ENCODE data around the gene SCFD2. TPM values are rescaled to one million over a fixed set of nuclear protein-coding genes. Genes with fewer than 3 reads are reported as not detected.

The SCFD2 gene
- total and polyA plus RNA-seq, 4 donors = 5.2 to 28.7 (median 16.4) TPM

GRCh38 chr4:53010318-53010717 lies 355.5 kb downstream of the SCFD2 start:
- TF ChIP-seq, protein P1, sequence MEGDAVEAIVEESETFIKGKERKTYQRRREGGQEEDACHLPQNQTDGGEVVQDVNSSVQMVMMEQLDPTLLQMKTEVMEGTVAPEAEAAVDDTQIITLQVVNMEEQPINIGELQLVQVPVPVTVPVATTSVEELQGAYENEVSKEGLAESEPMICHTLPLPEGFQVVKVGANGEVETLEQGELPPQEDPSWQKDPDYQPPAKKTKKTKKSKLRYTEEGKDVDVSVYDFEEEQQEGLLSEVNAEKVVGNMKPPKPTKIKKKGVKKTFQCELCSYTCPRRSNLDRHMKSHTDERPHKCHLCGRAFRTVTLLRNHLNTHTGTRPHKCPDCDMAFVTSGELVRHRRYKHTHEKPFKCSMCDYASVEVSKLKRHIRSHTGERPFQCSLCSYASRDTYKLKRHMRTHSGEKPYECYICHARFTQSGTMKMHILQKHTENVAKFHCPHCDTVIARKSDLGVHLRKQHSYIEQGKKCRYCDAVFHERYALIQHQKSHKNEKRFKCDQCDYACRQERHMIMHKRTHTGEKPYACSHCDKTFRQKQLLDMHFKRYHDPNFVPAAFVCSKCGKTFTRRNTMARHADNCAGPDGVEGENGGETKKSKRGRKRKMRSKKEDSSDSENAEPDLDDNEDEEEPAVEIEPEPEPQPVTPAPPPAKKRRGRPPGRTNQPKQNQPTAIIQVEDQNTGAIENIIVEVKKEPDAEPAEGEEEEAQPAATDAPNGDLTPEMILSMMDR (IDR thresholded peaks at IDR 0.05; ENCODE audit: control extremely low read depth, extremely low read depth) = no peak
- H3K4me1 ChIP-seq (ENCODE audit: control insufficient read depth in 5 of 5, insufficient read depth in 5 of 5, low read length in 5 of 5) = peaks cover 2 to 51% (median 27%) of the 10 kb centered on the region in 5 donors
- no peaks in the 10 kb centered on the region for H3K9me3 ChIP-seq (ENCODE audit: control insufficient read depth in 4 of 4, insufficient read depth in 3 of 4, low read length in 3 of 4)
- no peaks in the 10 kb centered on the region for H3K27me3 ChIP-seq (ENCODE audit: control insufficient read depth in 3 of 3, insufficient read depth in 3 of 3, low read length in 2 of 3)
- 86 to 87% methylated on average over 5 of the region's 5 CpGs for WGBS, 2 donors
- H3K27ac ChIP-seq (ENCODE audit: low read depth in 1 of 2, low read length in 1 of 2) = no peak overlapping the region
- no peak overlapping the region for H3K4me3 ChIP-seq
- H3K36me3 ChIP-seq (ENCODE audit: control insufficient read depth in 4 of 4, insufficient read depth in 4 of 4, low read length in 4 of 4) = no peaks in the 10 kb centered on the region
- H3K9ac ChIP-seq (ENCODE audit: insufficient read depth in 1 of 2, low read length in 2 of 2) = no peak overlapping the region
- DNase-seq (peak; percentile 67 to 88 (median 72)), ATAC-seq (ENCODE audit: insufficient read depth, low FRiP score) (no peak)

DNA sequence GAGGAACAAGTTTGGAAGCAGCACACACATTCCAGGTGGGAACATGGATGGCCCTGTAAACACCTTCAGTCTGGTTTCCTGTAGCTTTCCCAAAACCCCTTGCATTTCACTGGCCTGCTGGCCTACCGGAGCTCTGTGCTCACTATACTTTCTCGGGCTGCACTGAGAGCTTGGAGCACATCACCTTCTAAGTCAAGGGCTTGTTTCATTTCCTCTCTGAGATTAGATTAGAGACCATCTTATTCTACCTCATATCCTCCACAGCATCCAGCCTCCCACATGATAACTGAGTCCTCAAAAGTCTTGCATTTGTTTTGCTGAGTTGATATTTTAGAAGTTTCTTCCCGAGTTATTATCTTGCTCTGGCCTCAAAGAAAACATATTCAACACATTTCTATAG lies 356.0 kb downstream of the SCFD2 start:
- peaks cover 2 to 49% (median 27%) of the 10 kb centered on the region in 5 donors for H3K4me1 ChIP-seq (ENCODE audit: control insufficient read depth in 5 of 5, insufficient read depth in 5 of 5, low read length in 5 of 5)
- H3K9ac ChIP-seq (ENCODE audit: insufficient read depth in 1 of 2, low read length in 2 of 2) = no peak overlapping the region
- H3K4me3 ChIP-seq = no peak overlapping the region
- ATAC-seq (ENCODE audit: insufficient read depth, low FRiP score) (no peak), DNase-seq (no peak)
- H3K36me3 ChIP-seq (ENCODE audit: control insufficient read depth in 4 of 4, insufficient read depth in 4 of 4, low read length in 4 of 4) = no peaks in the 10 kb centered on the region
- no peaks in the 10 kb centered on the region for H3K27me3 ChIP-seq (ENCODE audit: control insufficient read depth in 3 of 3, insufficient read depth in 3 of 3, low read length in 2 of 3)
- WGBS, 2 donors = 78 to 86% methylated on average over 3 of the region's 3 CpGs
- no peaks in the 10 kb centered on the region for H3K9me3 ChIP-seq (ENCODE audit: control insufficient read depth in 4 of 4, insufficient read depth in 3 of 4, low read length in 3 of 4)
- H3K27ac ChIP-seq (ENCODE audit: low read depth in 1 of 2, low read length in 1 of 2) = no peak overlapping the region
- TF ChIP-seq, protein P1 (IDR thresholded peaks at IDR 0.05; ENCODE audit: control extremely low read depth, extremely low read depth) = no peak

GRCh38 chr4:53007024-53007423 lies 358.8 kb downstream of the SCFD2 start:
- Histone ChIP-seq H3K4me3 (no peak overlapping the region), H3K4me1 (ENCODE audit: control insufficient read depth in 5 of 5, insufficient read depth in 5 of 5, low read length in 5 of 5) (peaks cover 2 to 32% (median 15%) of the 10 kb centered on the region in 5 donors), H3K27me3 (ENCODE audit: control insufficient read depth in 3 of 3, insufficient read depth in 3 of 3, low read length in 2 of 3) (no peaks in the 10 kb centered on the region), H3K9ac (ENCODE audit: insufficient read depth in 1 of 2, low read length in 2 of 2) (no peak overlapping the region), H3K9me3 (ENCODE audit: control insufficient read depth in 4 of 4, insufficient read depth in 3 of 4, low read length in 3 of 4) (no peaks in the 10 kb centered on the region), H3K27ac (ENCODE audit: low read depth in 1 of 2, low read length in 1 of 2) (no peak overlapping the region), H3K36me3 (ENCODE audit: control insufficient read depth in 4 of 4, insufficient read depth in 4 of 4, low read length in 4 of 4) (no peaks in the 10 kb centered on the region)
- 96 to 99% methylated on average over 4 of the region's 4 CpGs for WGBS, 2 donors
- no peak for DNase-seq
- ATAC-seq (ENCODE audit: insufficient read depth, low FRiP score) = no peak
- TF ChIP-seq, protein P1 (IDR thresholded peaks at IDR 0.05; ENCODE audit: control extremely low read depth, extremely low read depth) = no peak

GRCh38 chr4:53005808-53006207 lies 360.1 kb downstream of the SCFD2 start:
- no peak for ATAC-seq (ENCODE audit: insufficient read depth, low FRiP score)
- WGBS, 2 donors = 65 to 83% methylated on average over 3 of the region's 3 CpGs
- no peak overlapping the region for H3K27ac ChIP-seq (ENCODE audit: low read depth in 1 of 2, low read length in 1 of 2)

More at GRCh38 chr4:53005808-53006207, 360.1 kb downstream of the SCFD2 start:
- TF ChIP-seq, protein P1 (IDR thresholded peaks at IDR 0.05; ENCODE audit: control extremely low read depth, extremely low read depth) = no peak
- no peaks in the 10 kb centered on the region for H3K27me3 ChIP-seq (ENCODE audit: control insufficient read depth in 3 of 3, insufficient read depth in 3 of 3, low read length in 2 of 3)
- H3K9me3 ChIP-seq (ENCODE audit: control insufficient read depth in 4 of 4, insufficient read depth in 3 of 4, low read length in 3 of 4) = no peaks in the 10 kb centered on the region
- H3K4me1 ChIP-seq (ENCODE audit: control insufficient read depth in 5 of 5, insufficient read depth in 5 of 5, low read length in 5 of 5) = peaks cover 2 to 22% (median 8%) of the 10 kb centered on the region in 5 donors
- DNase-seq = no peak
- no peak overlapping the region for H3K9ac ChIP-seq (ENCODE audit: insufficient read depth in 1 of 2, low read length in 2 of 2)
- no peaks in the 10 kb centered on the region for H3K36me3 ChIP-seq (ENCODE audit: control insufficient read depth in 4 of 4, insufficient read depth in 4 of 4, low read length in 4 of 4)
- H3K4me3 ChIP-seq = no peak overlapping the region

Measured in lung (tissue), 12 donors.